SK-N-SH treated with all-trans-retinoic acid at 6 μM for 48 hours (cell line): ENCODE data around the gene SPINK4.

Experiments
- ATAC-seq: fragments of 200-7000 bp; cut with Tn5 transposase; 3 replicates; pipeline ENCODE4 v1.9.1; 2020; ENCODE audit warnings: mild to moderate bottlenecking, moderate library complexity
- ARNTL ChIP-seq: fragments of 450-650 bp; formaldehyde crosslinking; IDR thresholded peaks from 2 replicates; pipeline ENCODE4 v1.5.0; 2020; ENCODE audit warnings: low read depth, mild to moderate bottlenecking, moderate library complexity, borderline replicate concordance
- BACH2 ChIP-seq: fragments of 250-450 bp; sonication (Bioruptor Pico); IDR thresholded peaks from 2 replicates; pipeline ENCODE4 v1.9.0; 2021; ENCODE audit warnings: mild to moderate bottlenecking, borderline replicate concordance
- CSDC2 ChIP-seq: fragments of 250-450 bp; sonication (Bioruptor Pico); IDR thresholded peaks from 2 replicates; pipeline ENCODE4 v1.5.0; 2020; ENCODE audit warnings: mild to moderate bottlenecking, moderate library complexity
- ISL1 ChIP-seq: fragments of 250-450 bp; sonication (Bioruptor Pico); IDR thresholded peaks from 2 replicates; pipeline ENCODE4 v2.1.2; 2022; ENCODE audit warnings: mild to moderate bottlenecking, moderate library complexity
- PPARA ChIP-seq: fragments of 250-450 bp; sonication (Bioruptor Pico); IDR thresholded peaks from 2 replicates; pipeline ENCODE4 v1.5.0; 2020; ENCODE audit warnings: mild to moderate bottlenecking, borderline replicate concordance
- RARB ChIP-seq: fragments of 250-450 bp; sonication (Bioruptor Pico); IDR thresholded peaks from 2 replicates; pipeline ENCODE4 v1.8.0; 2021; ENCODE audit warnings: mild to moderate bottlenecking, moderate library complexity
- SNAI2 ChIP-seq: fragments of 250-450 bp; sonication (Bioruptor Pico); IDR thresholded peaks from 2 replicates; pipeline ENCODE4 v1.5.0; 2020; ENCODE audit warnings: mild to moderate bottlenecking, moderate library complexity
- TCF4 ChIP-seq: fragments of 250-450 bp; sonication (Bioruptor Pico); IDR thresholded peaks from 2 replicates; pipeline ENCODE4 v1.8.0; 2021; ENCODE audit warnings: mild to moderate bottlenecking, moderate library complexity, borderline replicate concordance
- TOX ChIP-seq: fragments of 250-450 bp; sonication (Bioruptor Pico); IDR thresholded peaks from 2 replicates; pipeline ENCODE4 v1.8.0; 2021; ENCODE audit warnings: mild to moderate bottlenecking, moderate library complexity, borderline replicate concordance
- ZC3H10 ChIP-seq: fragments of 250-450 bp; sonication (Bioruptor Pico); IDR thresholded peaks from 2 replicates; pipeline ENCODE4 v1.5.1; 2021; ENCODE audit warnings: mild to moderate bottlenecking, moderate library complexity
- ZFP3 ChIP-seq: fragments of 250-450 bp; sonication (Bioruptor Pico); IDR thresholded peaks from 2 replicates; pipeline ENCODE4 v1.5.0; 2020; ENCODE audit warnings: mild to moderate bottlenecking, moderate library complexity
- ZFP30 ChIP-seq: fragments of 450-650 bp; formaldehyde crosslinking; IDR thresholded peaks from 2 replicates; pipeline ENCODE4 v1.5.0; 2022; ENCODE audit warnings: mild to moderate bottlenecking, moderate library complexity
- ZNF565 ChIP-seq: fragments of 450-650 bp; formaldehyde crosslinking; conservative IDR thresholded peaks from 2 replicates; pipeline ENCODE4 v1.5.0; 2020; ENCODE audit warnings: low read depth, mild to moderate bottlenecking, moderate library complexity
- ZNF70 ChIP-seq: fragments of 450-650 bp; formaldehyde crosslinking; IDR thresholded peaks from 2 replicates; pipeline ENCODE4 v1.5.0; 2020; ENCODE audit warnings: mild to moderate bottlenecking, moderate library complexity
- ZNF8 ChIP-seq: fragments of 450-650 bp; formaldehyde crosslinking; IDR thresholded peaks from 2 replicates; pipeline ENCODE4 v1.5.0; 2020; ENCODE audit warnings: mild to moderate bottlenecking, moderate library complexity
- TF ChIP-seq, protein P1 (sequence below): fragments of 250-450 bp; sonication (Bioruptor Pico); IDR thresholded peaks from 2 replicates; pipeline ENCODE4 v1.8.0; 2020; ENCODE audit warnings: mild to moderate bottlenecking, moderate library complexity, borderline replicate concordance
- TF ChIP-seq, protein P2 (sequence below): fragments of 250-450 bp; sonication (Bioruptor Pico); IDR thresholded peaks from 2 replicates; pipeline ENCODE4 v1.5.1; 2021; ENCODE audit warnings: mild to moderate bottlenecking, moderate library complexity
- TF ChIP-seq, protein P3 (sequence below): fragments of 250-450 bp; sonication (Bioruptor Pico); IDR thresholded peaks from 2 replicates; pipeline ENCODE4 v1.8.0; 2021; ENCODE audit warnings: low read depth, mild to moderate bottlenecking, moderate library complexity, borderline replicate concordance
- TF ChIP-seq, protein P4 (sequence below): fragments of 250-450 bp; sonication (Bioruptor Pico); IDR thresholded peaks from 2 replicates; pipeline ENCODE4 v1.5.0; 2020; ENCODE audit warnings: mild to moderate bottlenecking, moderate library complexity

SPINK4 gene

DNA sequence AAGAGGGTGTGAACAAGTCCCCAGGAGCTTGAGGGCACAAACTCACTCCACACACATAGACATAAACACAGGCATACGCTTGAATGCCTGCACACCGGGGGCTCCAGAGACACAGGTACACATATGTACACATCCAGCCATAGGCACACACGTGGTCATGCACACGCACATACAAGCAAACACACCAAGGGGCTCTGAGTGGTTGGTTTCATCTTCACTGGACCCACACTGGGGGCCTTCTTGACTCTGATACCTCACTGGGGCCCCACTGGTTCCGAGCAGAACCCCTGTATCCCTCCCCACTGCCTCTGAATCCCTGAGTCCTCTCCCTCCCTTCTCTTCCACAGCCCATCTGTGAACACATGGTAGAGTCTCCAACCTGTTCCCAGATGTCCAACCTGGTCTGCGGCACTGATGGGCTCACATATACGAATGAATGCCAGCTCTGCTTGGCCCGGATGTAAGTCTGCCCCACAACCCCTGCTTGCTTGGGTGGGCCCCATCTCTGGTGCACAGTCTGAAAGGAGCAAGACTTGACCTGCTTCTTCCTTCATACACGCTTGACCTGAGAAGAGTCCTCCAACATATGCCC is 6.4 kb downstream of the SPINK4 start:
- ATAC-seq, result no peak
- TF ChIP-seq ARNTL (CRISPR knock-in tag) (no peak), ZFP30 (CRISPR knock-in tag) (no peak), ZNF8 (CRISPR knock-in tag) (no peak), PPARA (CRISPR knock-in tag) (no peak), ZFP3 (CRISPR knock-in tag) (no peak), ISL1 (CRISPR knock-in tag) (no peak), TOX (no peak)
- TF ChIP-seq, protein P1, sequence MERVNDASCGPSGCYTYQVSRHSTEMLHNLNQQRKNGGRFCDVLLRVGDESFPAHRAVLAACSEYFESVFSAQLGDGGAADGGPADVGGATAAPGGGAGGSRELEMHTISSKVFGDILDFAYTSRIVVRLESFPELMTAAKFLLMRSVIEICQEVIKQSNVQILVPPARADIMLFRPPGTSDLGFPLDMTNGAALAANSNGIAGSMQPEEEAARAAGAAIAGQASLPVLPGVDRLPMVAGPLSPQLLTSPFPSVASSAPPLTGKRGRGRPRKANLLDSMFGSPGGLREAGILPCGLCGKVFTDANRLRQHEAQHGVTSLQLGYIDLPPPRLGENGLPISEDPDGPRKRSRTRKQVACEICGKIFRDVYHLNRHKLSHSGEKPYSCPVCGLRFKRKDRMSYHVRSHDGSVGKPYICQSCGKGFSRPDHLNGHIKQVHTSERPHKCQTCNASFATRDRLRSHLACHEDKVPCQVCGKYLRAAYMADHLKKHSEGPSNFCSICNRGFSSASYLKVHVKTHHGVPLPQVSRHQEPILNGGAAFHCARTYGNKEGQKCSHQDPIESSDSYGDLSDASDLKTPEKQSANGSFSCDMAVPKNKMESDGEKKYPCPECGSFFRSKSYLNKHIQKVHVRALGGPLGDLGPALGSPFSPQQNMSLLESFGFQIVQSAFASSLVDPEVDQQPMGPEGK (CRISPR knock-in tag), result no peak
- TF ChIP-seq, protein P2, sequence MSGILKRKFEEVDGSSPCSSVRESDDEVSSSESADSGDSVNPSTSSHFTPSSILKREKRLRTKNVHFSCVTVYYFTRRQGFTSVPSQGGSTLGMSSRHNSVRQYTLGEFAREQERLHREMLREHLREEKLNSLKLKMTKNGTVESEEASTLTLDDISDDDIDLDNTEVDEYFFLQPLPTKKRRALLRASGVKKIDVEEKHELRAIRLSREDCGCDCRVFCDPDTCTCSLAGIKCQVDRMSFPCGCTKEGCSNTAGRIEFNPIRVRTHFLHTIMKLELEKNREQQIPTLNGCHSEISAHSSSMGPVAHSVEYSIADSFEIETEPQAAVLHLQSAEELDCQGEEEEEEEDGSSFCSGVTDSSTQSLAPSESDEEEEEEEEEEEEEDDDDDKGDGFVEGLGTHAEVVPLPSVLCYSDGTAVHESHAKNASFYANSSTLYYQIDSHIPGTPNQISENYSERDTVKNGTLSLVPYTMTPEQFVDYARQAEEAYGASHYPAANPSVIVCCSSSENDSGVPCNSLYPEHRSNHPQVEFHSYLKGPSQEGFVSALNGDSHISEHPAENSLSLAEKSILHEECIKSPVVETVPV (CRISPR knock-in tag), result no peak
- TF ChIP-seq, protein P3, sequence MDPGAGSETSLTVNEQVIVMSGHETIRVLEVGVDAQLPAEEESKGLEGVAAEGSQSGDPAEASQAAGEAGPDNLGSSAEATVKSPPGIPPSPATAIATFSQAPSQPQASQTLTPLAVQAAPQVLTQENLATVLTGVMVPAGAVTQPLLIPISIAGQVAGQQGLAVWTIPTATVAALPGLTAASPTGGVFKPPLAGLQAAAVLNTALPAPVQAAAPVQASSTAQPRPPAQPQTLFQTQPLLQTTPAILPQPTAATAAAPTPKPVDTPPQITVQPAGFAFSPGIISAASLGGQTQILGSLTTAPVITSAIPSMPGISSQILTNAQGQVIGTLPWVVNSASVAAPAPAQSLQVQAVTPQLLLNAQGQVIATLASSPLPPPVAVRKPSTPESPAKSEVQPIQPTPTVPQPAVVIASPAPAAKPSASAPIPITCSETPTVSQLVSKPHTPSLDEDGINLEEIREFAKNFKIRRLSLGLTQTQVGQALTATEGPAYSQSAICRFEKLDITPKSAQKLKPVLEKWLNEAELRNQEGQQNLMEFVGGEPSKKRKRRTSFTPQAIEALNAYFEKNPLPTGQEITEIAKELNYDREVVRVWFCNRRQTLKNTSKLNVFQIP (CRISPR knock-in tag), result no peak
- TF ChIP-seq, protein P4, sequence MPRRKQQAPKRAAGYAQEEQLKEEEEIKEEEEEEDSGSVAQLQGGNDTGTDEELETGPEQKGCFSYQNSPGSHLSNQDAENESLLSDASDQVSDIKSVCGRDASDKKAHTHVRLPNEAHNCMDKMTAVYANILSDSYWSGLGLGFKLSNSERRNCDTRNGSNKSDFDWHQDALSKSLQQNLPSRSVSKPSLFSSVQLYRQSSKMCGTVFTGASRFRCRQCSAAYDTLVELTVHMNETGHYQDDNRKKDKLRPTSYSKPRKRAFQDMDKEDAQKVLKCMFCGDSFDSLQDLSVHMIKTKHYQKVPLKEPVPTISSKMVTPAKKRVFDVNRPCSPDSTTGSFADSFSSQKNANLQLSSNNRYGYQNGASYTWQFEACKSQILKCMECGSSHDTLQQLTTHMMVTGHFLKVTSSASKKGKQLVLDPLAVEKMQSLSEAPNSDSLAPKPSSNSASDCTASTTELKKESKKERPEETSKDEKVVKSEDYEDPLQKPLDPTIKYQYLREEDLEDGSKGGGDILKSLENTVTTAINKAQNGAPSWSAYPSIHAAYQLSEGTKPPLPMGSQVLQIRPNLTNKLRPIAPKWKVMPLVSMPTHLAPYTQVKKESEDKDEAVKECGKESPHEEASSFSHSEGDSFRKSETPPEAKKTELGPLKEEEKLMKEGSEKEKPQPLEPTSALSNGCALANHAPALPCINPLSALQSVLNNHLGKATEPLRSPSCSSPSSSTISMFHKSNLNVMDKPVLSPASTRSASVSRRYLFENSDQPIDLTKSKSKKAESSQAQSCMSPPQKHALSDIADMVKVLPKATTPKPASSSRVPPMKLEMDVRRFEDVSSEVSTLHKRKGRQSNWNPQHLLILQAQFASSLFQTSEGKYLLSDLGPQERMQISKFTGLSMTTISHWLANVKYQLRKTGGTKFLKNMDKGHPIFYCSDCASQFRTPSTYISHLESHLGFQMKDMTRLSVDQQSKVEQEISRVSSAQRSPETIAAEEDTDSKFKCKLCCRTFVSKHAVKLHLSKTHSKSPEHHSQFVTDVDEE (CRISPR knock-in tag), result no peak

DNA sequence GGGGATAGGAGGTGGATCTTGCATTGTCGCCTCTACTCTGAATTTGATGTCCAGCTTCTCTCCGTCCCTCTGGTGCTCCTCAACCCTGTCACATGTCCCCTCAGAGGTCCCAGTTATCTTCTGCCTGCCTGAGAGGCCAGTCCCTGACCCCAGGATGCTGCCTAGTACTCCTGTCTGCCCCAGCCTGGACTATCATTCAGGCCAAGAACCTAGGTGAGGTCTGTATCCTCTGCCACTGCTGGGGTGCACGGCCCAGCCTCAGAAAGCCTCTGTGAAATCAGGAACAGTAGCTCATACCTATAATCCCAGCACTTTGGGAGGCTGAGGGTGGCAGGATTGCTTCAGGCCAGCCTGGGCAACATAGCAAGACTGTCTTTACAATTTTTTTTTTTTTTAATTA is 8.6 kb downstream of the SPINK4 start:
- no peak for ATAC-seq
- TF ChIP-seq RARB, result no peak
- TF ChIP-seq CSDC2, result no peak
- no peak for TF ChIP-seq ISL1 (CRISPR knock-in tag)
- no peak for TF ChIP-seq ZC3H10 (CRISPR knock-in tag)
- no peak for TF ChIP-seq ZNF8 (CRISPR knock-in tag)
- TF ChIP-seq BACH2, result no peak
- no peak for TF ChIP-seq ZFP3 (CRISPR knock-in tag)
- TF ChIP-seq ZNF565 (CRISPR knock-in tag), result no peak
- TF ChIP-seq, protein P2 (CRISPR knock-in tag), result no peak
- no peak for TF ChIP-seq TCF4 (CRISPR knock-in tag)
- TF ChIP-seq ZNF70 (CRISPR knock-in tag), result no peak
- TF ChIP-seq, protein P1 (CRISPR knock-in tag), result no peak
- no peak for TF ChIP-seq SNAI2 (CRISPR knock-in tag)
